K562 treated with DMSO at 1 percent for 12 hours (cell line): ENCODE measurements around the gene CXCR1. TPM values are rescaled to one million over a fixed set of nuclear protein-coding genes. Genes with fewer than 3 reads are reported as not detected.

Experiments
- total RNA-seq: library from RNA; unstranded; fragments of 300-600 nt; gene quantifications from 2 replicates; pipeline ENCODE4 v1.2.3, GENCODE V29; 2022; ENCODE audit not compliant: insufficient read depth

CXCR1 gene
- total RNA-seq: not detected in 2 replicates

DNA sequence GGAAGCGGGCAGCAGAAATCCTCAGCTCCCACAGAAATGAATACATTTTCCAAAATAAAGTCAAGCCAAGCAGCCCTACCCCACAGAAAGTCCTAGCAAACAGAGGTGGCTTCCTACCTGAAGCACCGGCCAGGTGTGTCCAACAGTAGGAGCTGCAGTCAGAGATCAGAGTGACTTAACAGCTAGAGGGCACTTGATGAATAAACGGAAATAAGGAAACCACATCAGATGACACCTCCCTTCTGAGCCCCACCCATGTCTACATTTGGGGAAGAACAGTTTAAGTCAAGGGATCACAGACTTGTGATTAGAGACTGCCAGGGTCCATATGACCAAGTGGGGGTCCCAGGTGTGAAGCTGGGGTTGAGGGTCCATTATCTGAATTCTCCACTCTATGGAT is at the start of gene CXCR1:
CXCR1 (minus strand) TSS at position 172 of the 400 bp plus-strand sequence. CDS start 1,751 bp downstream, outside the sequence.

DNA sequence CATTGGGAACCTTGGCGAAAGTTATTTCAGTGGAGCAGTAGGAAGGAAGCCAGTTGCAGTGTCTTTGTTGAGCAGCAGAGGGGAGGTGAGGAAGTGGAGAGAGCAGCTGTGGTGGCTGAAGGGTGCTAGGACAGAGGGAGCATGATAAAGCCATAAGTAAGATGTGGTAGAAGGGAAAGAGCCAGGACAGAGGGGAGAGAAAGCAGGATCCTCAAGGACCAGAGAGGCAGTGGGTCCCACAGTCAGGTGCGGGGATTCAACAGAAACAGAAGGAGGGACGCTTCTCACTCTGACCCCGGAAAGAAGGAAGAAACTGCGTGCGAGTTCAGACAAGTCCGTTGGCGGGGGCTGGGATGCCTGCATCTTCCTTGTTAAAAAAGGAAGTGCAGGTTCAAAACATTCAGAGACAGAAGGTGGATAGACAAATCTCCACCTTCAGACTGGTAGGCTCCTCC is 41.1 kb downstream of the CXCR1 start, which contains the start of gene CXCR2:
CXCR2 (plus strand) TSS at position 403 of the 455 bp plus-strand sequence. CDS start 8,774 bp downstream, outside the sequence.

Other genes starting within 250 kb of the CXCR1 start
- 0.34 and 0.57 TPM in 2 replicates for gene TNS1, start 164.0 kb downstream of the CXCR1 start, total RNA-seq
- not detected in 2 replicates for gene RUFY4, start 97.7 kb downstream of the CXCR1 start, total RNA-seq
- gene CXCR2, start 40.9 kb downstream of the CXCR1 start, total RNA-seq: not detected in 2 replicates
- gene ARPC2, start 50.2 kb upstream of the CXCR1 start, total RNA-seq: 98.8 and 151 TPM in 2 replicates
- gene GPBAR1, start 94.1 kb upstream of the CXCR1 start, total RNA-seq: not detected in 2 replicates
- gene AAMP, start 103.2 kb upstream of the CXCR1 start, total RNA-seq: 83.8 and 109 TPM in 2 replicates
- 49.2 and 57.8 TPM in 2 replicates for gene PNKD, start 103.6 kb upstream of the CXCR1 start, total RNA-seq
- gene TMBIM1, start 125.5 kb upstream of the CXCR1 start, total RNA-seq: 51.8 and 76.5 TPM in 2 replicates
- gene CATIP, start 189.9 kb upstream of the CXCR1 start, total RNA-seq: 0.35 and 0.78 TPM in 2 replicates
- 0.33 and 0.70 TPM in 2 replicates for gene SLC11A1, start 215.3 kb upstream of the CXCR1 start, total RNA-seq
- gene CTDSP1, start 232.9 kb upstream of the CXCR1 start, total RNA-seq: 51.0 and 69.0 TPM in 2 replicates